ENCODE results near the gene ACADSB.

The ACADSB gene

DNA sequence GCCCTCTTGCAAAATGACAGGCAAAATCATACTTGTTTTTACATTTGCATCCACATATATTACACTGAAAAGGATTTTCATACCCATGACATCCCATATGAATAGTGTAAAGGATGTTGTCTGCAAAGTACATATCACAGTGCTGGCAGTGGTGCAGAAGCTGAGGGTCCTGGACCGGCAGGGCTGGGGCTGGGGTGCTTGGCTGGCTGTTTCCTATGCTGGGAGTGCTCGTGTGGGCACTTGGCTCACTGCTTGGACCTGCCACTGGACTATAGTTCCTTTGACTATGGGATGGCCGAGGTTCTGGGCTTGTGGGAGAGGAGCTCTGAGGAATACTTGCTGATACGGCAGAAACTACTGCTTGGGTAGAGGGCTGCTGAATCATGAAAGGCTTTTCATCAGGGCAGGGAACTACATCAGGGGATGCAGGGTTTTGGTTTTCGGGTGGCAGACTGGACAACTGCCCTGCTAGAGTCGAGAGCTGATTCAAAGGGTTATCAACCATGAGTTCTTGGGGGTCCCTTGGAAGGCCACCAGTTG lies 14.9 kb upstream of the ACADSB start:
- Mint-ChIP-seq H3K4me3 (no peak overlapping the region), H3K27me3 (ENCODE audit: low read depth) (no peaks in the 10 kb centered on the region), H3K4me1 (ENCODE audit: low read depth) (peaks cover 4% of the 10 kb centered on the region), H3K36me3 (ENCODE audit: low read depth) (peaks cover 17% of the 10 kb centered on the region), H3K9me3 (no peaks in the 10 kb centered on the region), H3K27ac (no peak overlapping the region)

DNA sequence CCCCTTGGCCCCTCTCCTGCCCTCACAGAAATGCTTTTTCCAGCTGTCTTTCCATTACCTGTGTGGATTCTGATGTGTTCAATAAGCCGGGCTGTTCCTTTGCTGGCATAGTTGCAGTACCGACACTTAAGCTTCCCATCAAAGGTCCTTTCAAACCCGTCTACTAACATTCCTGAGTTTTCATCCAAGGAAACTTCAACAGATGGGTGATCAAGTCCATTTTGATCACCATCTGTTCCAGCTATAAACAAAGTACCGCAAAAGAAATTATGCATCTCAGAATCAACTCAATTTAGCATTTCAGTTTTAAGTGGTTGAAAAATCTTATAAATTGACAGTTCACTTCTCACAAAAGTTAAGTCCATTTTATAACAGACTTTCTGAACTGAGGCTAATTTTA lies 12.9 kb upstream of the ACADSB start:
- Mint-ChIP-seq H3K36me3 (ENCODE audit: low read depth) (peaks cover 16% of the 10 kb centered on the region), H3K27ac (no peak overlapping the region), H3K27me3 (ENCODE audit: low read depth) (no peaks in the 10 kb centered on the region), H3K4me1 (ENCODE audit: low read depth) (peaks cover 11% of the 10 kb centered on the region), H3K4me3 (no peak overlapping the region), H3K9me3 (no peaks in the 10 kb centered on the region)

DNA sequence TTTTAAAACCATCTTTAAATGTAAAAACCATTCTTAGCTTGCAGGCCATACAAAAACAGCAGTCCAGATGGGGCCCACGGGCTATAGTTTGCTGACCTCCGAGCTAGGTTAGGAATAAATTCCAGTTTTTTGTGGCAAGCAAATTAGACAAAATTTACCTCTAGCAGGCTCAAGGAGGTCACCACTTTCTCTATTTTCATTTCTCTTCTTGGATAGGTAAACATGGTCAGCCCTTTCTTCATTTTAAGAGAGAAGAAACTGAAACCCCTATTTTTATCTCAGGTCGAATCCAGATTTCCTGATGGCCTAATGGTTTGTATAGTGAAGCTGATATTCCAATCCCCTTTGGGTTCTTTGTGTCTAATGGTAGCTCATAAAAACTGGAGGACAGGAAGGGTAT lies 10.9 kb upstream of the ACADSB start:
- no peak overlapping the region for H3K4me3 Mint-ChIP-seq
- H3K27ac Mint-ChIP-seq: no peak overlapping the region
- no peaks in the 10 kb centered on the region for H3K27me3 Mint-ChIP-seq (ENCODE audit: low read depth)
- peaks cover 19% of the 10 kb centered on the region for H3K36me3 Mint-ChIP-seq (ENCODE audit: low read depth)
- H3K4me1 Mint-ChIP-seq (ENCODE audit: low read depth): peaks cover 11% of the 10 kb centered on the region
- no peaks in the 10 kb centered on the region for H3K9me3 Mint-ChIP-seq

DNA sequence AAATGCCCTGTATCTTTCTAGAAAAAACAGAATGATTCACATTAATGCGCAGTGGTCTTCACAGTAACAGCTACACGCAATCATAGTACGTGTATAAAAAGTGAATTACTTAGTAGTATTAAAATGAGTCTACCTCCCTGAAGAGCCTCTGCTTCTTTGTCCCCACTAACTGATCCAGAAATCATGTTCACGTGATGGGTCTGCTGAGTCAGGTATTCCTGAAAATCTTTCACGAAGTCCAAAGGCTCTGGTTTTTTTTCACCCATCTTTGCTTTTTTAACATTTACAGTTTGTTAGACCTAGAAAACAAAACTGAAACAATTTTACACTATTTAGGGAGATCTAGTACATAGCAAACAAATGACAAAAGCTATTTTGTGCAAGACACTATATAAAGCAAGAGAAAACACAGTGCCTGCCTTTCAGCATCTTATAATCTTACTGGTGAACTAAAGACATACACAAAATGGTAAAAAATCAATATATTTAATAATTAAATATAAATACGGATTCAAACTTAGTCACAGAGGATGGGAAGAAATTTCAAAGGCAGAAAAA lies 10.4 kb upstream of the ACADSB start:
- Mint-ChIP-seq H3K27ac (no peak overlapping the region), H3K4me3 (no peak overlapping the region), H3K27me3 (ENCODE audit: low read depth) (no peaks in the 10 kb centered on the region), H3K4me1 (ENCODE audit: low read depth) (peaks cover 11% of the 10 kb centered on the region), H3K36me3 (ENCODE audit: low read depth) (peaks cover 19% of the 10 kb centered on the region), H3K9me3 (no peaks in the 10 kb centered on the region)

DNA sequence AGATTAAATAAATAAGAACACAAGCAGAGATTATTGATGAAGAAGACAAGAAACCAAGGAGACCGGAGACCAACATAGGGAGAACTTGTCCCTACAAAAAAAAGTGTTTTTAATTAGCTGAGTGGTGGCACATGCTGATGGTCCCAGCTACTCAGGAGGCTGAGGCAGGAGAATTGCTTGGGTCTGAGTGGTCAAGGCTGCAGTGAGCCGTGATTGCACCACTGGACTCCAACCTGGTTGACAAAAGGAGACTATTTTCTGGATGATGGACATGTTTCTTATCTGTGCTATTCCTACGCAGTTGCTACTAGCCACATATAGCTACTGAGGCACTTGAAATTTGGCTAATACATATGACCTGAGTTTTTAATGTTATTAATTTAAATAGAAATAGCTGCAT lies 9.9 kb upstream of the ACADSB start:
- Mint-ChIP-seq H3K27ac (no peak overlapping the region), H3K27me3 (ENCODE audit: low read depth) (no peaks in the 10 kb centered on the region), H3K9me3 (no peaks in the 10 kb centered on the region), H3K4me1 (ENCODE audit: low read depth) (peaks cover 11% of the 10 kb centered on the region), H3K36me3 (ENCODE audit: low read depth) (peaks cover 17% of the 10 kb centered on the region), H3K4me3 (no peak overlapping the region)

DNA sequence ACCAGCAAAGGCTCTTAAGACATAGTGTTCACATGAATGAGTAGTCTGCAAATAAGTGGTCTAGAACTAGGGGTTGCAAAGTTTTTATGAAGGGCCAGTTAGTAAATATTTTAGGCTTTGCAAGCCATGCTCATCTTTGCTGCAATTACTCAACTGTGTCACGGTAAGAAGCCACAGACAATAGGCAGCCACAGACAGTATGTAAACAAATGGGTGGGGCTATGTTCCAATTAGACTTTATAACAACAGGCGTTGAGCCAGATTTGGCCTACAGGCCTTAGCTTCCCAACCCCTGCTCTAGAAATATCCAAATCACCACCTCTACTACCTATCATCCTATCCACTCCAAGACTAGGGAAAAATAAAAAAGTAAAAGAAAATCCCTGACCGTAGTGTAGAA lies 9.5 kb upstream of the ACADSB start:
- Mint-ChIP-seq H3K36me3 (ENCODE audit: low read depth) (peaks cover 15% of the 10 kb centered on the region), H3K4me3 (no peak overlapping the region), H3K27me3 (ENCODE audit: low read depth) (no peaks in the 10 kb centered on the region), H3K27ac (no peak overlapping the region), H3K9me3 (no peaks in the 10 kb centered on the region), H3K4me1 (ENCODE audit: low read depth) (peaks cover 11% of the 10 kb centered on the region)

DNA sequence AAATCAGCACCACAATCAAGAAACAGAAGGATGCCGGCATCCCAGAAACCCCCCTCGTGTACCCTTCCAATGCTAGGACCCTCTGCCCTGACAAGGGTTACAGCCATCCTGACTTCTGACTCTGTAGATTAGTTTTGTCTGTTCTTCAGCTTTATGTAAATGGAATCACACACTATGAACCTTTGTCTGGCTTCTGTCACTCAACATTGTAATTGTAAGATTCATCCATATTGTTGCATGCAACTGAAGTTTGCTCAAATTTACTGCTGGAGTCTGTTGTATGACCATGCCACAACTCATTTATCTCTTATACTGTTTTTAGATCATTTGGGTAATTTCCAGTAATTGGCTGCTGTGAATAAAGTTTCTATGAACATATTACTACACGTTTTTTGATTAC lies 8.7 kb upstream of the ACADSB start:
- Mint-ChIP-seq H3K36me3 (ENCODE audit: low read depth) (peaks cover 14% of the 10 kb centered on the region), H3K27ac (no peak overlapping the region)

DNA sequence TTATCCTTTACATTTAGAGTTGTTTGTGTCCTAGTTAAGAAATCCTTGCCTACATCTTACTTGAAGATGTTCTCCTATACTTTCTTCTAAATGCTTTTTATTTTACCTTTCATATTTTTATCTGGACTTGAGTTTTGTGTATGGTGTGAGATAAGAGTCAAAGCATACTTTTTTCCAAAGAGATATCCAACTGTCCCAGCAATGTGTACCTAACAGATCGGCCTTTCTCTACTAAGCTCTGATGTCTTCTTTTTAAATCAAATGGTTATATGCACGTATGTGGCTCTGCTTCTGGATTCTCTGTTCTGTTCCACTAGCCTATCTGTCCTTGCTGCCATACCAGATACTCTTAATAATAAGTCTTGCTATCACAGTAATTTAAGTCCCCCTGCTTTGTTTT lies 7.4 kb upstream of the ACADSB start:
- H3K9me3 Mint-ChIP-seq: no peaks in the 10 kb centered on the region
- H3K4me3 Mint-ChIP-seq: no peak overlapping the region
- H3K27ac Mint-ChIP-seq: no peak overlapping the region
- no peaks in the 10 kb centered on the region for H3K27me3 Mint-ChIP-seq (ENCODE audit: low read depth)
- H3K4me1 Mint-ChIP-seq (ENCODE audit: low read depth): peaks cover 11% of the 10 kb centered on the region
- peaks cover 11% of the 10 kb centered on the region for H3K36me3 Mint-ChIP-seq (ENCODE audit: low read depth)

More for the DNA sequence above, 8.7 kb upstream of the ACADSB start:
- Mint-ChIP-seq H3K9me3 (no peaks in the 10 kb centered on the region), H3K4me3 (no peak overlapping the region), H3K27me3 (ENCODE audit: low read depth) (no peaks in the 10 kb centered on the region), H3K4me1 (ENCODE audit: low read depth) (peaks cover 11% of the 10 kb centered on the region)

DNA sequence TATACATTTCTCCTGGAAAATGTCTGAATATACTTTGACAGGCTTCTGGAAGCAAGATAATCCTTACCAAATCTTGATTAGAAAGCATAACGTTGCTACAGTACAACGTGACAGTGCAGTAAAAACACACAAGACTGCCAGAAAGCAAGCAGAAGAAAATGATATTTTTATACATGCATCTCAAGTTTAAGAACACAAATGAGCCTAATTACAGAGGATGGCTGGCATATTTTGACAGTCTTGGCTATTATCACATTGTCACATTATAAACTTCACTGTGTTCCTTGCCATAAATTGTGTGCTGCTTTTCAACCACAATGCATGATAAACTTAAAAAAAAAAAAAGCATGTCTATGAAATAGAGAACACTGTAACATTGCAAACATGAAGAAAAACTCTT lies 4.5 kb upstream of the ACADSB start:
- Mint-ChIP-seq H3K4me1 (ENCODE audit: low read depth) (peaks cover 18% of the 10 kb centered on the region), H3K27me3 (ENCODE audit: low read depth) (no peaks in the 10 kb centered on the region)

DNA sequence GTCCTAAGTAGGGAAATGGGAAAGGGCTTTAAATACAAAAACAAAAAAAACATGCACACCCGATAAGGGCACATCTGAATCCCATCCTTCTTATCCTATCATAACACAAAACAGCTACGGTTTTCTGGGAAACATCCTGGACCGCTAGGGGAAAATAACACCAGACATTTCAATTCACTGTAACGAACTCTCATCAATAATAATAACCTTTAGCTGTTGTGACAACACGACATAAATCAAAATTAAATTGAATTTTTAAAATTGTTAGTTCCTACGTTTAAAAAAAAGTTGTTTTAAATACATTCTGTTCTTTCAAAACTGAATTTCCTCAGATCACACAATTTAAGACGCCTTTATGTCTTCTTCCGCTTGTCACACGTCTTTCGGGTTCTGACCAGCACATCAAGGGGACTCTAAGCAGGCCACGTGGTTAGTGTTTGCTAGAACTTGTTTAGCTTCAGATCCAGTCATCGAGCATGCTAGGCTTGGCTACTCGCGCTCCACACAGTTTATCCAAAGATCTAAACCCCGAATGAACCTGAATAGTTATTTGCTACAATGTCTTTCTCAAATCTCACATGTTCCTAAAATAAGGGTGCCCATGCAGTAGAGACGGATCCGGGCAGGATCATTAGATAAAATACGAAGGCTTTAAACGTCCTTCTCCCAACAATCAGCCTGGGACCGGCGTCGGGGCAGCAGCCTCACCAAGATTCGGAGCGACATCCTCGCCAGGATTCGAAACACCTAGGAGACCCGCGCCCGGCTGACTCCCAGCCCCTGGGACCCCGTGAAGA lies 1.1 kb upstream of the ACADSB start:
- peaks cover 12% of the 10 kb centered on the region for H3K36me3 Mint-ChIP-seq (ENCODE audit: low read depth)
- H3K9me3 Mint-ChIP-seq: no peaks in the 10 kb centered on the region
- H3K27me3 Mint-ChIP-seq (ENCODE audit: low read depth): no peaks in the 10 kb centered on the region
- peaks cover 24% of the 10 kb centered on the region for H3K4me1 Mint-ChIP-seq (ENCODE audit: low read depth)
- H3K27ac Mint-ChIP-seq: peak overlapping the region; percentile 97
- H3K4me3 Mint-ChIP-seq: peak overlapping the region; percentile 96

More for the DNA sequence above, 4.5 kb upstream of the ACADSB start:
- H3K9me3 Mint-ChIP-seq: no peaks in the 10 kb centered on the region
- H3K27ac Mint-ChIP-seq: no peak overlapping the region
- H3K36me3 Mint-ChIP-seq (ENCODE audit: low read depth): peaks cover 9% of the 10 kb centered on the region
- H3K4me3 Mint-ChIP-seq: no peak overlapping the region

DNA sequence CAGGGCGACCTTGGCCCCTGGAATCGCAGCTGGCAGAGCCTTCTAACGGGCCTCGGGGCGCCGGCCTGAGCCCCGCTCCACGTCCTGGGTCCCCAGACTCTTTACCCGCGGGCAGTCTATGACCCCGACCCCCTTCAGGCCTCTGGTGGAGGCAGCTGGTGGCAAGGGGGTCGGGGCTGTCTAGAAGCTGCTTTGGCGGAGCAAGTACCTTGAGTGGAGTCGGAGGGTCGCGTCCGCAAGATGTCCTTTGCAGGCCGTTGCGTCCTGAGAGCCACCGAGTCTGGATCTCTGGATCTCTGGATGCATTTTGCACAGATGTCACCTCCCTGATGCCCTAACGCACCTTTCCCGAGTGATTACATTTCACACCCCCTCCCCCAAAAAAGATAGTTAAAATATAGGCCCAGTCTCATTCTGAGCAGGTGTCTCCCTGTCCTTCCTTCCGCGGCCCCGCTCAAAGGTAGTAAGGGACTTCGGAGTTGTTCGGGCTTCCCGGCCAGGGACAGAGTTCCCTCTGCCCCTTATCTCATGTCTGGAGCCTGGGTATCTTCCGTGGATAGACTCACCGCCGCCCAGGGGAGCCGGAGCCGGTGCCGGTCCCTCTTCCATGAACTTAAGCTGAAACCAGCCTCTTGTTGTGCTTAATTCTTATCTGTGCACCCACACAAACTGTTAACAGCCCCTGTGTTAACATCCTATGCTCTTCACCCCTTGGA lies 457 bp downstream of the ACADSB start:
- no peaks in the 10 kb centered on the region for H3K9me3 Mint-ChIP-seq
- peak overlapping the region; percentile 96 for H3K4me3 Mint-ChIP-seq
- H3K27ac Mint-ChIP-seq: peak overlapping the region; percentile 97
- H3K36me3 Mint-ChIP-seq (ENCODE audit: low read depth): peaks cover 15% of the 10 kb centered on the region
- H3K4me1 Mint-ChIP-seq (ENCODE audit: low read depth): peaks cover 24% of the 10 kb centered on the region
- no peaks in the 10 kb centered on the region for H3K27me3 Mint-ChIP-seq (ENCODE audit: low read depth)

DNA sequence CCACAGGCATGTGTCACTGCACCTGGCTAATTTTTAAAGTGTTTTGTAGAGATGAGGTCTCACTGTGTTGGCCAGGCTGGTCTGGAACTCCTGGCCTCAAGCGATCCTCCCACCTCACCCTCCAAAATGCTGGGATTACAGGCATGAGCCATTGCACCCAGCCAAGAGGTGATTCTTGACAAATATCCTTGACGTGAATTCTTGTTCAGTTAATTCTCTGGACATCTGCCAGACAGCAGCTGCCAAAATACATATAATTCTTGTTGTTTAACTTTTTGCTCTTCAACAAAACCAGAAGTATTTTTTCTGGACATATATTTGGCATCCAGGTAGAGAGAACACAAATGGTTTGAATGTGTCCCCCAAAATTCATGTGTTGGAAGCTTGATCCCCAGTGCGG lies 3.2 kb downstream of the ACADSB start:
- Mint-ChIP-seq H3K4me3 (no peak overlapping the region), H3K9me3 (no peaks in the 10 kb centered on the region), H3K27ac (no peak overlapping the region)

DNA sequence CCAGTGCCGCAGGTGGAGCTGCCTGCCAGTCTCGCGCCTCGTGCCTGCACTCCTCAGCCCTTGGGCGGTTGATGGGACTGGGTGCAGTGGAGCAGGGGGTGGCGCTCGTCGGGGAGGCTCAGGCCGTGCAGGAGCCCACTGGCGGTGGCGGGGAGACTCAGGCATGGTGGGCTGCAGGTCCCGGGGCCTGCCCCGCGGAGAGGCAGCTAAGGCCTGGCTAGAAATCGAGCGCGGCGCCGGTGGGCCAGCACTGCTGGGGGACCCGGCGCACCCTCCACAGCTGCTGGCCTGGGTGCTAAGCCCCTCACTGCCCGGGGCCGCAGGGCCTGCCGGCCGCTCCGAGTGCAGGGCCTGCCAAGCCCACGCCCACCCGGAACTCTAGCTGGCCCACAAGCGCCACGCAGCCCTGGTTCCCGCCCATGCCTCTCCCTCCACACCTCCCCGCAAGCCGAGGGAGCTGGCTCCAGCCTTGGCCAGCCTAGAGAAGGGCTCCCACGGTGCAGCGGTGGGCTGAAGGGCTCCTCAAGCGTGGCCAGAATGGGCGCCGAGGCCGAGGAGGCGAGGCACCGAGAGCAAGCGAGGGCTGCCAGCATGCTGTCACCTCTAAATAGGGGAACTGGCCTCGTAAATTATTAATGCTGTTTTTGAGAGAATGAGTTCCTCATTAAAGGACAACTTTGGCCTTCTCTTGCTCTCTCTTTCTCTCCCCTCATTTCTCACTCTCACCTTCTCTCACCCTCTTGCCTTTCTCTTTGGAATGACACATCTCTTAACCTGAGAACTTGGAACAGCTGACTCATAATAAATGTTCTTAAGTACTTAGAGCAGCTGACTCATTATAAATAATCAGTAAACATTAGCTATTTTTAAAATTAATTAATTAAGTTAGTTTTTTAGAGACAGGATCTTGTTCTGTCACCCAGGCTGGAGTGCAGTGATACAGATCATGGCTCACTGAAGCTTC lies 4.9 kb downstream of the ACADSB start:
- Mint-ChIP-seq H3K9me3 (no peaks in the 10 kb centered on the region), H3K27me3 (ENCODE audit: low read depth) (no peaks in the 10 kb centered on the region), H3K27ac (no peak overlapping the region), H3K36me3 (ENCODE audit: low read depth) (peaks cover 10% of the 10 kb centered on the region), H3K4me3 (no peak overlapping the region), H3K4me1 (ENCODE audit: low read depth) (peaks cover 15% of the 10 kb centered on the region)

More for the DNA sequence above, 3.2 kb downstream of the ACADSB start:
- H3K4me1 Mint-ChIP-seq (ENCODE audit: low read depth): peaks cover 21% of the 10 kb centered on the region
- no peaks in the 10 kb centered on the region for H3K27me3 Mint-ChIP-seq (ENCODE audit: low read depth)
- H3K36me3 Mint-ChIP-seq (ENCODE audit: low read depth): peaks cover 13% of the 10 kb centered on the region

DNA sequence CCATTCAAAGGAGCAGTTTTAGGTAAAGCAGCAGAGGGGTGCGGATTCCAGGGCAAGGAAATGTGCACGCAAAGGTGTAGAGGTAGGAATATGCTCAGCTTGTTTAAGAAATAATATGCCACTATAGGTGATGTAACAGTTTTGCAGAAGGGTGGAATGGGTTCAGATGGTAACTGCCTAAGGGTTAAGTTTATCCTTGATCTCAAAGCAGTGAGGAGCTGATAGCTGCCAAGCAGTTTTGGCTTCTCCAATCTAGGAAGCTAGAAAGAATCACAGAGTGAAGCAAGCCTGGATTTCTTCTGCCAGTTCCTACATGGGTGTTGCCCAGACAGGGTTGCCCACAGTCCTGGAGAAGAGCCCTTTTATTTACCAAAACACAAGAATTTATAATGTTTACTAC lies 6.0 kb downstream of the ACADSB start:
- Mint-ChIP-seq H3K9me3 (no peaks in the 10 kb centered on the region), H3K4me1 (ENCODE audit: low read depth) (peaks cover 9% of the 10 kb centered on the region), H3K27me3 (ENCODE audit: low read depth) (no peaks in the 10 kb centered on the region), H3K4me3 (no peak overlapping the region), H3K27ac (no peak overlapping the region), H3K36me3 (ENCODE audit: low read depth) (peaks cover 10% of the 10 kb centered on the region)

Data from T-helper 1 cell treated with Interleukin-12 subunit alpha and Interleukin-12 subunit beta and Interleukin-4 antibody, amounts not matched to agents 30 μg/mL and 1 μg/mL, for 36 hours (primary cell).